Heart right ventricle (tissue), 16 donors: ENCODE results near the gene PSME1. TPM values are rescaled to one million over a fixed set of nuclear protein-coding genes. Genes with fewer than 3 reads are reported as not detected.

Source experiments
- ATAC-seq, 8 donors: fragments of 200-7000 bp; cut with Tn5 transposase; one replicate each; pipeline ENCODE4 v1.9.1; 2020; ENCODE audit warnings: mild to moderate bottlenecking in 8 of 8, moderate library complexity in 8 of 8, moderate number of reproducible peaks in 1 of 8
- DNase-seq, 2 donors: peaks; one replicate each; pipeline ENCODE4 v3.0.0-alpha.2; 2020
- H3K27ac ChIP-seq, 10 donors: fragments of 200-600 bp; sonication (generic) in 2 of 10; one replicate each; pipeline versions ENCODE4 v1.5.0 to v1.8.0; 2020 to 2022; ENCODE audit warnings: mild to moderate bottlenecking in 3 of 10
- H3K27me3 ChIP-seq, 7 donors: fragments of 200-600 bp; one replicate each; pipeline ENCODE4 v1.8.0; 2021 to 2022; ENCODE audit warnings: mild to moderate bottlenecking in 2 of 7
- H3K36me3 ChIP-seq, 9 donors: fragments of 200-600 bp; sonication (generic) in 1 of 9; one replicate each; pipeline versions ENCODE4 v1.5.0 to v1.8.0; 2020 to 2022; ENCODE audit warnings: mild to moderate bottlenecking in 2 of 9
- H3K4me1 ChIP-seq, 9 donors: fragments of 200-600 bp; sonication (generic) in 1 of 9; one replicate each; pipeline versions ENCODE4 v1.5.0 to v1.8.0; 2020 to 2022; ENCODE audit warnings: mild to moderate bottlenecking in 4 of 9
- H3K4me3 ChIP-seq, 10 donors: fragments of 200-600 bp; sonication (generic) in 2 of 10; one replicate each; pipeline versions ENCODE4 v1.5.0 to v1.8.0; 2020 to 2022; ENCODE audit warnings: mild to moderate bottlenecking in 7 of 10, moderate library complexity in 2 of 10
- H3K9me3 ChIP-seq, 11 donors: fragments of 200-600 bp in 10 of 11; sonication (generic) in 2 of 11; one replicate each; pipeline versions ENCODE4 v1.5.0 to v1.8.0; 2013 to 2022; ENCODE audit warnings: mild to moderate bottlenecking in 2 of 11, control low read depth in 1 of 11, moderate library complexity in 1 of 11
- WGBS, 2 donors: extraction: QIAGEN DNeasy Blood & Tissue Kit; methylation state at CpG; one replicate each; pipeline ENCODE4 v1.1.7; 2013; ENCODE audit warnings: inconsistent platforms in 1 of 2; 5-methylcytosine and 5-hydroxymethylcytosine counted together
- intact Hi-C, 10 donors: fragments of 100-400 bp; cut with DNase I; formaldehyde crosslinking; loops; one replicate each; pipeline versions ENCODE4 v1.11.1 to v1.14.2; 2022
- microRNA-seq, 2 donors: library from miRNA; unstranded; fragments of <30 nt; microRNA quantifications; one replicate each; pipeline ENCODE4 v1.2.0, GENCODE V29; 2021
- polyA plus RNA-seq, 2 donors: library from polyadenylated mRNA; stranded (reverse); fragments of 200-250 nt; gene quantifications; one replicate each; pipeline ENCODE4 v1.2.3, GENCODE V29; 2013
- total RNA-seq, 10 donors: library from RNA; stranded (reverse); fragmentation: NEBNext Ultra II Directional in 3 of 10; extraction: Animal tissue kit (Norgen Biotek cat#: 25700) in 3 of 10; gene quantifications; one replicate each; pipeline versions ENCODE4 v1.2.1 to v1.2.4, GENCODE V29; 2021 to 2023
- TF ChIP-seq, protein P1 (sequence below), 9 donors: fragments of 200-600 bp; sonication (generic) in 2 of 9; IDR thresholded peaks; one replicate each; pipeline versions ENCODE4 v1.5.0 to v1.8.0; 2021 to 2022; ENCODE audit warnings: antibody characterized with exemption in 9 of 9, mild to moderate bottlenecking in 5 of 9, moderate library complexity in 1 of 9
- donor health status: Arrhythmogenic right ventricular cardiomyopathy.
- donor health status: ischemic (EF 13 %, LVEDD 7.1; RV severe dilation, severe dysfunction).
- donor health status: healthy with polysubstance abuse.
- donor health status: DM: no; HTN: yes; CAD: no.
- donor health status: DM: no; HTN: no; CAD: no.
- donor health status: ischemic (EF 25% LVEDD 6.9; RV normal size, moderate dysfunction).
- donor health status: ischemic (EF 25% LVEDD 5.7; RV mildly dilated, moderate dysfunction).
- donor health status: healthy.
- donor health status: DM: yes; HTN: yes; CAD: no.
- donor health status: Ischemic cardiomyopathy.
- donor health status: ischemic (EF 35%, LVEDD 5.7; RV mildly dilated, moderate dysfunction).
- donor health status: nonischemic (EF 11% LVEDD 7.7; RV severe dilation, severe dysfunction).
- donor health status: DM: yes; HTN: yes; CAD: no.
- donor health status: PGD.
- donor health status: ischemic (EF 29% LVEDD 5.4; RV normal size, mild dysfunction).
- donor health status: nonischemic (EF 23%, LVEDD 6.1; RV moderate dilation, normal function).

Gene PSME1
- total and polyA plus RNA-seq, 12 donors = 84.3 to 341 (median 103) TPM

DNA sequence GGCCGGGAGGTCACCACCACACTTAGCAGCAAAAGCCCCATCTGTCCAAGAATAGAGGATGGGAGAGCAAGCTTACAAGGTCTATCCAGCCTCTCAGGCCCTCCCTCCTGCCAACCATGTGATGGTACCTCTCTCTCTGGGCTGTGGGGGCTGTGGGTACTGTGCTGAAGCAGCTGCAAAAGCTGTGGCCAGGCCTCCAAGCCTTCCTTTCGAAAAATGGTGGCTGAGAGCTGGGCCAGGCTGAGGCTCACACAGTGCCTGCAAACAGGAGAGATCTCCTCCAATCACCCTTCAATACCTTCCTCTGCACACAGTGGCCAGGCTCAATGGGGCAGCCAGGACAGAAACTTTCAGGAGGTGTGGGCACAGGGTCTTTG is 51.5 kb downstream of the PSME1 start:
- ATAC-seq = peak in 1 of 8 donors; percentile 3
- Histone ChIP-seq H3K9me3 (no peaks in the 10 kb centered on the region), H3K4me1 (peaks cover 4 to 24% (median 19%) of the 10 kb centered on the region in 9 donors), H3K36me3 (peaks cover 0 to 77% (median 30%) of the 10 kb centered on the region in 9 donors), H3K4me3 (peak overlapping the region in 9 of 10 donors; percentile 58 to 94 (median 68)), H3K27ac (peak overlapping the region in 4 of 10 donors; percentile 64 to 76 (median 70)), H3K27me3 (no peaks in the 10 kb centered on the region)
- WGBS, 2 donors = 84 to 85% methylated on average over 2 of the region's 2 CpGs
- intact Hi-C loops = no loop called here
- no peak for DNase-seq
- TF ChIP-seq, protein P1, sequence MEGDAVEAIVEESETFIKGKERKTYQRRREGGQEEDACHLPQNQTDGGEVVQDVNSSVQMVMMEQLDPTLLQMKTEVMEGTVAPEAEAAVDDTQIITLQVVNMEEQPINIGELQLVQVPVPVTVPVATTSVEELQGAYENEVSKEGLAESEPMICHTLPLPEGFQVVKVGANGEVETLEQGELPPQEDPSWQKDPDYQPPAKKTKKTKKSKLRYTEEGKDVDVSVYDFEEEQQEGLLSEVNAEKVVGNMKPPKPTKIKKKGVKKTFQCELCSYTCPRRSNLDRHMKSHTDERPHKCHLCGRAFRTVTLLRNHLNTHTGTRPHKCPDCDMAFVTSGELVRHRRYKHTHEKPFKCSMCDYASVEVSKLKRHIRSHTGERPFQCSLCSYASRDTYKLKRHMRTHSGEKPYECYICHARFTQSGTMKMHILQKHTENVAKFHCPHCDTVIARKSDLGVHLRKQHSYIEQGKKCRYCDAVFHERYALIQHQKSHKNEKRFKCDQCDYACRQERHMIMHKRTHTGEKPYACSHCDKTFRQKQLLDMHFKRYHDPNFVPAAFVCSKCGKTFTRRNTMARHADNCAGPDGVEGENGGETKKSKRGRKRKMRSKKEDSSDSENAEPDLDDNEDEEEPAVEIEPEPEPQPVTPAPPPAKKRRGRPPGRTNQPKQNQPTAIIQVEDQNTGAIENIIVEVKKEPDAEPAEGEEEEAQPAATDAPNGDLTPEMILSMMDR (IDR thresholded peaks at IDR 0.05) = no peak

Small RNA genes lying within 50 kb of the gene (microRNA-seq; reads per million reads assigned to microRNA genes)
- gene MIR7703 = 0 reads per million in 2 donors

Other genes with a start within 250 kb of the PSME1 start
Only the 30 nearest of the 31 such genes appear.
- 10 to 100 TPM; 24.9 to 37.5 (median 30.7) TPM for gene DHRS4, start 182.4 kb upstream of the PSME1 start, total RNA-seq
- 10 to 100 TPM; 31.1 to 66.7 TPM for gene DHRS4, start 182.4 kb upstream of the PSME1 start, polyA plus RNA-seq
- gene DHRS4L2, start 147.3 kb upstream of the PSME1 start, total RNA-seq = 10 to 100 TPM; 22.9 to 38.0 (median 30.7) TPM
- 10 to 100 TPM; 25.5 to 52.4 TPM for gene DHRS4L2, start 147.3 kb upstream of the PSME1 start, polyA plus RNA-seq
- under 1 TPM in 7 of 10 donors, not detected in 3; 0.06 to 0.31 (median 0.08) TPM for gene CARMIL3, start 84.2 kb upstream of the PSME1 start, total RNA-seq
- under 1 TPM; 0.13 to 0.44 TPM for gene CARMIL3, start 84.2 kb upstream of the PSME1 start, polyA plus RNA-seq
- under 1 TPM in 4 of 10 donors, not detected in 6; 0.12 to 0.64 (median 0.41) TPM for gene CPNE6, start 64.6 kb upstream of the PSME1 start, total RNA-seq
- gene CPNE6, start 64.6 kb upstream of the PSME1 start, polyA plus RNA-seq = not detected
- 1 to 10 TPM in 9 of 10 donors, under 1 TPM in 1; 0.75 to 6.8 (median 2.6) TPM for gene PCK2, start 41.9 kb upstream of the PSME1 start, total RNA-seq
- 1 to 10 TPM; 2.5 to 7.3 TPM for gene PCK2, start 41.9 kb upstream of the PSME1 start, polyA plus RNA-seq
- 10 to 100 TPM; 62.2 to 99.7 (median 73.0) TPM for gene DCAF11, start 21.4 kb upstream of the PSME1 start, total RNA-seq
- gene DCAF11, start 21.4 kb upstream of the PSME1 start, polyA plus RNA-seq = 10 to 100 TPM; 19.7 to 72.7 TPM
- gene NRL, start 21.2 kb upstream of the PSME1 start, total RNA-seq = 1 to 10 TPM; 1.7 to 3.5 (median 2.2) TPM
- gene NRL, start 21.2 kb upstream of the PSME1 start, polyA plus RNA-seq = 1 to 10 TPM; 1.5 to 3.3 TPM
- 100 to 1,000 TPM; 105 to 176 (median 131) TPM for gene FITM1, start 5.5 kb upstream of the PSME1 start, total RNA-seq
- gene FITM1, start 5.5 kb upstream of the PSME1 start, polyA plus RNA-seq = 100 to 1,000 TPM in 1 of 2 donors, 10 to 100 TPM in 1; 77.0 to 247 TPM
- 10 to 100 TPM; 10.2 to 18.8 (median 13.3) TPM for gene EMC9, start 5.4 kb downstream of the PSME1 start, total RNA-seq
- 10 to 100 TPM; 27.2 to 44.3 TPM for gene EMC9, start 5.4 kb downstream of the PSME1 start, polyA plus RNA-seq
- gene PSME2, start 10.4 kb downstream of the PSME1 start, total RNA-seq = 100 to 1,000 TPM in 3 of 10 donors, 10 to 100 TPM in 7; 62.6 to 347 (median 85.0) TPM
- 100 to 1,000 TPM; 124 to 290 TPM for gene PSME2, start 10.4 kb downstream of the PSME1 start, polyA plus RNA-seq
- 10 to 100 TPM; 27.5 to 52.6 (median 34.8) TPM for gene RNF31, start 11.3 kb downstream of the PSME1 start, total RNA-seq
- gene RNF31, start 11.3 kb downstream of the PSME1 start, polyA plus RNA-seq = 10 to 100 TPM; 39.4 to 92.9 TPM
- 100 to 1,000 TPM in 1 of 10 donors, 10 to 100 TPM in 9; 17.7 to 147 (median 36.7) TPM for gene IRF9, start 25.1 kb downstream of the PSME1 start, total RNA-seq
- gene IRF9, start 25.1 kb downstream of the PSME1 start, polyA plus RNA-seq = 10 to 100 TPM; 28.2 to 64.1 TPM
- 1 to 10 TPM; 2.5 to 7.0 (median 4.3) TPM for gene REC8, start 35.9 kb downstream of the PSME1 start, total RNA-seq
- gene REC8, start 35.9 kb downstream of the PSME1 start, polyA plus RNA-seq = 10 to 100 TPM in 1 of 2 donors, 1 to 10 TPM in 1; 2.5 to 17.7 TPM
- 10 to 100 TPM; 10.1 to 22.5 (median 12.6) TPM for gene IPO4, start 52.6 kb downstream of the PSME1 start, total RNA-seq
- gene IPO4, start 52.6 kb downstream of the PSME1 start, polyA plus RNA-seq = 10 to 100 TPM in 1 of 2 donors, 1 to 10 TPM in 1; 4.4 to 23.8 TPM
- 10 to 100 TPM; 14.2 to 31.3 (median 18.7) TPM for gene TM9SF1, start 59.2 kb downstream of the PSME1 start, total RNA-seq
- gene TM9SF1, start 59.2 kb downstream of the PSME1 start, polyA plus RNA-seq = 10 to 100 TPM; 10.8 to 36.4 TPM
- gene TSSK4, start 69.5 kb downstream of the PSME1 start, total RNA-seq = under 1 TPM in 1 of 10 donors, not detected in 9; 0.28 TPM
- under 1 TPM in 1 of 2 donors, not detected in 1; 0.22 TPM for gene TSSK4, start 69.5 kb downstream of the PSME1 start, polyA plus RNA-seq
- gene CHMP4A, start 77.3 kb downstream of the PSME1 start, total RNA-seq = 10 to 100 TPM; 23.4 to 35.3 (median 29.4) TPM
- gene CHMP4A, start 77.3 kb downstream of the PSME1 start, polyA plus RNA-seq = 10 to 100 TPM; 34.3 to 80.8 TPM
- gene MDP1, start 79.9 kb downstream of the PSME1 start, total RNA-seq = 10 to 100 TPM; 13.9 to 22.9 (median 18.9) TPM
- gene MDP1, start 79.9 kb downstream of the PSME1 start, polyA plus RNA-seq = 10 to 100 TPM; 23.0 to 23.5 TPM
- 100 to 1,000 TPM; 178 to 228 (median 199) TPM for gene NEDD8, start 96.2 kb downstream of the PSME1 start, total RNA-seq
- gene NEDD8, start 96.2 kb downstream of the PSME1 start, polyA plus RNA-seq = 100 to 1,000 TPM; 154 to 325 TPM
- 10 to 100 TPM; 28.6 to 46.9 (median 33.5) TPM for gene GMPR2, start 96.7 kb downstream of the PSME1 start, total RNA-seq
- gene GMPR2, start 96.7 kb downstream of the PSME1 start, polyA plus RNA-seq = 10 to 100 TPM; 26.4 to 27.3 TPM
- 10 to 100 TPM; 36.8 to 56.4 (median 40.5) TPM for gene TINF2, start 106.4 kb downstream of the PSME1 start, total RNA-seq
- 10 to 100 TPM; 19.3 to 44.0 TPM for gene TINF2, start 106.4 kb downstream of the PSME1 start, polyA plus RNA-seq
- gene TGM1, start 127.0 kb downstream of the PSME1 start, total RNA-seq = 1 to 10 TPM in 1 of 10 donors, under 1 TPM in 9; 0.17 to 2.2 (median 0.65) TPM
- under 1 TPM; 0.51 to 0.87 TPM for gene TGM1, start 127.0 kb downstream of the PSME1 start, polyA plus RNA-seq
- gene RABGGTA, start 135.4 kb downstream of the PSME1 start, total RNA-seq = 10 to 100 TPM; 17.4 to 30.0 (median 19.6) TPM
- gene RABGGTA, start 135.4 kb downstream of the PSME1 start, polyA plus RNA-seq = 10 to 100 TPM; 30.6 to 37.9 TPM
- 10 to 100 TPM in 4 of 10 donors, 1 to 10 TPM in 6; 6.9 to 11.1 (median 9.0) TPM for gene DHRS1, start 163.6 kb downstream of the PSME1 start, total RNA-seq
- 10 to 100 TPM in 1 of 2 donors, 1 to 10 TPM in 1; 8.5 to 11.6 TPM for gene DHRS1, start 163.6 kb downstream of the PSME1 start, polyA plus RNA-seq
- 10 to 100 TPM; 22.0 to 31.9 (median 27.3) TPM for gene NOP9, start 163.7 kb downstream of the PSME1 start, total RNA-seq
- 10 to 100 TPM; 10.7 to 10.8 TPM for gene NOP9, start 163.7 kb downstream of the PSME1 start, polyA plus RNA-seq
- gene CIDEB, start 171.8 kb downstream of the PSME1 start, total RNA-seq = 1 to 10 TPM; 1.9 to 6.0 (median 3.5) TPM
- gene CIDEB, start 171.8 kb downstream of the PSME1 start, polyA plus RNA-seq = 1 to 10 TPM; 4.3 to 4.8 TPM
- gene LTB4R2, start 173.9 kb downstream of the PSME1 start, total RNA-seq = 1 to 10 TPM in 7 of 10 donors, under 1 TPM in 3; 0.68 to 2.4 (median 1.3) TPM
- under 1 TPM; 0.51 to 0.90 TPM for gene LTB4R2, start 173.9 kb downstream of the PSME1 start, polyA plus RNA-seq
- 1 to 10 TPM in 7 of 10 donors, under 1 TPM in 3; 0.76 to 3.1 (median 1.8) TPM for gene LTB4R, start 175.3 kb downstream of the PSME1 start, total RNA-seq
- 1 to 10 TPM; 3.2 to 3.7 TPM for gene LTB4R, start 175.3 kb downstream of the PSME1 start, polyA plus RNA-seq
- 10 to 100 TPM; 17.4 to 37.0 (median 22.9) TPM for gene ADCY4, start 198.9 kb downstream of the PSME1 start, total RNA-seq
- gene ADCY4, start 198.9 kb downstream of the PSME1 start, polyA plus RNA-seq = 100 to 1,000 TPM in 1 of 2 donors, 10 to 100 TPM in 1; 23.1 to 104 TPM
- 1 to 10 TPM; 1.7 to 4.9 (median 3.5) TPM for gene RIPK3, start 203.8 kb downstream of the PSME1 start, total RNA-seq
- gene RIPK3, start 203.8 kb downstream of the PSME1 start, polyA plus RNA-seq = 1 to 10 TPM; 4.9 to 7.1 TPM